HG02588 (cell line): Measurements from ENCODE around the gene PROCA1.
"Not testable (repeated sequence)": the region's sequence is repeated elsewhere in the genome, so short reads cannot be mapped to it uniquely, and the experiment has no call there.

ENCODE experiments used
- ATAC-seq: cut with Tn5 transposase; IDR thresholded peaks from one replicate; pipeline ENCODE4 v1.9.1; 2021; ENCODE audit warnings: mild to moderate bottlenecking, moderate library complexity; ENCODE audit not compliant: unreplicated experiment

PROCA1 gene

DNA sequence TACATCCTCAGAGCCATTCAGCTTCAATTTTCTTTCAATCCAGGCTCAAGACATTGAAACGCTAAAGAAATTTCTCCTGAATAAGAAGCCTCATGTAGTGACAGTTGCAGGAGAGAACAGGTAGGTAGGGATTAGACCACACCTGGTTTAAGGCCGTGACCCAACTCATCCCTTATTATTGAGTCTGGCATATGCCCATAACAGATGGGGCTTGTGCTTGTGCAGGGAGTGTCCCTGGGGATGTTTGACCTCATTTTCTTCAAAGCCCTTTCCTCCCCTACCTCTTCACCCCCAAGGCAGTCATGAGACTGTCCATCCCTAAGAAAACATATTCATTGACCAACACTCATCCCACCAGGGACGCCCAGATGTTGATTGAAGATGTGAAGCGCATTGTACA, 25.4 kb downstream of the PROCA1 start:
- no peak for ATAC-seq

DNA sequence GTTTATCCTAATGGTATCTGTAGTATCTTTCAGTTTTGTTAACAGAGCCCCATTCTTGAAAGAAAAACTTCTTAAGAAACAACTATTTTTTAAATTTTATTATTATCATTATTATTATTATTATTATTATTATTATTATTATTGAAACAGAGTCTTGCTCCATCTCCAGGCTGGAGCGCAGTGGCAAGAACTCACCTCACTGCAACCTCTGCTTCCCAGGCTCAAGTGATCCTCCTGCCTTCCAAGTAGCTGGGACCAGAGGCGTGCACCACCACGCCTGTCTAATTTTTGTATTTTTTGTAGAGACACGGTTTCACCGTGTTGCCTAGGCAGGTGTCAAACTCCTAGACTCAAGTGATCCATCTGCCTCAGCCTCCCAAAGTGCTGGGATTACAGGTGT, 26.3 kb downstream of the PROCA1 start:
- ATAC-seq, result no peak

DNA sequence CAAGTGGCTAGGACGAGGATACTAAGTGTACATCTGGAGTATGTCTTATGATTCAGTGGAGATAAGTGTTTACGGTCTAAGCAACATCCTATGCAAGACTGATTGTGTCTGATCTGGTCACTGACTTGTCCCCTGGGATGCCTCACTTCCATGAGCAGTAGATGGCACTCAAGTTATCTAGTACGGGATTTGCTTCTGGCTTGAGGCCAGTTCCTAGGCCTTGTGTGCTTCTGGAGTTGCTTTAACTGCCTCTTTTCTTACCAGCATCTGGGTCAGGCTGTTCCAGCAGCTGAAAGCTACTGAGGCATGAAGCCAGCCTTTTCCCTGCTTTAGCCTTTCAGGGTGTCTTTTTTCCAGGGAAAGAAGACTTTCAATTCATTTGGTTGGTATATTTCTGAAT, 26.7 kb downstream of the PROCA1 start:
- no peak for ATAC-seq

DNA sequence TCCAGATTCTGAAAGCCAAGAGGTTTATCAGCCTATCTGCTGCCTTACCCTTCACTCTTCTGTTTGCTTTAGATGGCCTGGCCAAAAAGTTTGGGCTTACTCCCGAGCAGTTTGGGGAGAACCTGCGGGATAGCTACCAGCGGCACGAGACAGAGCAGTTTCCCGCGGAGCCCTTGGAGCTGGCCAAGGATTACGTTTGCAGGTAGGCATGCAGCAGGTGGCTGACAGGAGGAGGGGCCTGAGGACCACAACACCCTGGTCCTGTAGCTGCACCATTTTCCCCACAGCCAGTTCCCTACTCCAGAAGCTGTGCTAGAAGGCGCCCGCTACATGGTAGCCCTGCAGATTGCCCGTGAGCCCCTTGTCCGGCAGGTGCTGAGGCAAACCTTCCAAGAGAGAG, 29.0 kb downstream of the PROCA1 start:
- no peak for ATAC-seq

DNA sequence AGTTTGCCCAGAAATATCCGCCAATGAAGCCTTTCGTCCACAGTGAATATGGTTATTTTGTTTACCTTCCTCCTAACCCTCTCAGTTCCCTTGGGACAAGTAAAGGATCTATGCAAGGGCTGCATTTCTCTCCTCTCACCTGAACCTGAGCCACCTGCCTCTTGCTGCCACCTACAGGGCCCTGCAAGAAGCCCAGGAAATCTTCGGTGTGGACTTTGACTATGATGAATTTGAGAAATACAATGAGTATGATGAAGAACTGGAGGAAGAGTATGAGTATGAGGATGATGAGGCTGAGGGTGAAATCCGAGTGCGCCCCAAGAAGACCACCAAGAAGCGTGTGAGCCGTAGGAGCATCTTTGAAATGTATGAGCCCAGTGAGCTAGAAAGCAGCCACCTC, 35.7 kb downstream of the PROCA1 start:
- no peak for ATAC-seq

DNA sequence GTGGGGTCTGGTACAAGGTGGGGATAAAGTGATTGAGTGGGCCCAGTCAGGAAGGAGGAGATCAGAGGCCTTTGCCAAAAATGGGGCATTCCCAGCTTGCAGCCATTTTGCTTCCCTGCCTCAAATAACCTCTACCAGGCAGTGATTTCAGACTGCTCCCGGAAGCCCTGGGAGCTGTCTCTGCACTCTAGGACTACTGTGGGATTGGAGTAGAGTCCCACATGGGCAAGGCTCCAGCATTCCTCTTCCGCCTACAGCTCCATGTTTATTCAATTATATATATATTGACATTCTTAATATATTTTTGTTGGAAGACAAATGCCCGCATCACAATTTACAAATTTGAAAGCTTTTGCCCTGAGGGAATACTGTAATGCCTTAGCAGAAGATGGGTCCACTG, 36.2 kb downstream of the PROCA1 start:
- no peak for ATAC-seq

DNA sequence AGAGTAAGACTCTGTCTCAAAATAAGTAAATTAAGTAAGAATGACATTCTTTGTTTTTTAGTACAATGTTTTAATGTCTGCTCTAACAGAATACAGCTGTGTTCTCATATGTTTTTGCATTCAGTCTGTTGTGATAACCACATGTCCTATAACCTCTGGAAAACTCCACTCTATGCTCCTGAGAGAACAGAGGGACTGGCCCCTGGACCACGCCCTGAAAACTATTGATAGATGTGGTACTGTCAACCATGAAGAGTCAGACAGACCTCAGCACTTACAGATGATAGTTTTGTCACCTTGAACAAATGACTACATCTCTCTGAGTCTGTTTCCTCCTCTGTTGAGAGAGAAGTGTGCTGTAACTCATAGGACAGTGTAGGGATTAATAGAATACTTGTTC, 41.8 kb downstream of the PROCA1 start:
- no peak for ATAC-seq

DNA sequence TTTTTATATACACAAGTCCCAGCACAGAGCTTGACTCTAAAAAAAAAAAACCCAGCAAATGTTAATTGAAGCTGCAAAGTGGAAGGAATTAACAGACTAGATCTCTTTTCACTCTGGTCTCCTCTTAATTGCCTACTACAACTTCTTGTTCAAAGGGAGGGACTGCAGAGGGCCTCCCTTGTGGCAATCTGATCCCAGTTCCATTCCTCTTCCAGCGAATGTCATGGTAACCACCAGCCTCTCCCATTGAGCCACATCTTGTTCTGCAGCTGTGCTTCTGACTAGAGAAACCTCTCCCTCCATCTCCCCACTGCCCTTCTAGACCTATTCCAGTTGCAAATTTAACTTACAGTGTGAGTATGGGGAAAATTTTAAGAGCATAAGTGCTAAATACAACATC, 43.8 kb downstream of the PROCA1 start:
- no peak for ATAC-seq

DNA sequence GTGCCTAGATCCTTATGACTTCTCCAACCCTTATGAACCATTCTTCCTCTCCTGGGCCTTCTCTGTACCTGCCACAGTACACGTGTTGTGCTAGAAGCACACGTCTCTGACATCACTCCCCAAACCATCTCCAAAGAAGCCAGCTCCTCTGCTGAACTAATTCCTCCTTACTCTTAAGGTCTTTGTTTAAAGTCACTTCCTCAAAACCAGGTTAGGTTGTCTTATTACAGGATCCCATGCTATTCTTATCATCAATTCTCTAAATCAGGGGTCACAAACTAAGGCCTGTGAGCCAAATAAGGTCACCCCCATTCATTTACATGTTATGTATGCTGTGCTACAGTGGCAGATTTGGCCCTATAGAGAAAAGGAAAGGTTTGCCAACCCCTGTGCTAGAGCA, 45.7 kb downstream of the PROCA1 start:
- ATAC-seq, result no peak

DNA sequence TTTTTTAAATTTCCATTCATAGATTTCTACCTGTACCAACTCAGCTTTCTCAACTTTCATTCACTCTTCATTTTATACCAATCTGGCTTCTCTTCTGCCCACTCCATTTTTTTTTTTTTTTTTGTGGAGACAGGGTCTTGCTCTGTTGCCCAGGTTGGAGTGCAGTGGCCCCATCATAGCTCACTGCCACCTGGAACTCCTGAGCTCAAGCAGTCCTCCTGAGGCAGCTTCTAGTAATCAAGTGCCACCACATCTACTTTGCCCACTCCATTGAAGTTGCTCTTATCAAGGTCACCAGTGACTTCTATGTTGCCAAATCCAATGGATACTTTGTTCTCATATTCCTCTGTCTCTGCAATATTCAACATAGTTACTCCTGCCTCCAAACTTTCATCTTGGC, 48.0 kb downstream of the PROCA1 start:
- ATAC-seq, result no peak

DNA sequence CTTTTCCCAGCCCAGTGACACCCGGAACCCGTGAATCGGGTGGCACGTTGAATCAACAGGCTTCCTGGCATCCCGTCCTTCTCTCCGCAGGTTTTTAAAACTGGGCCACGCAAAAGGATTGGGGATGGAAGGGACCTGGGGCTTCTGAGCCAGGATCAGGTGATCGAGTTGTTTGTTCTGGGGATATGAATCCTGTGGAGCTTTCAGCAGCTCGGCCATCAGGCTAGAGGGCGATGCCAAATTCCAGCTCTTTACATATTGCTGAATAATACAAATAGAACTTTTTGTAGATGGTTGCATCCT, 49.2 kb downstream of the PROCA1 start:
- ATAC-seq, result no peak

DNA sequence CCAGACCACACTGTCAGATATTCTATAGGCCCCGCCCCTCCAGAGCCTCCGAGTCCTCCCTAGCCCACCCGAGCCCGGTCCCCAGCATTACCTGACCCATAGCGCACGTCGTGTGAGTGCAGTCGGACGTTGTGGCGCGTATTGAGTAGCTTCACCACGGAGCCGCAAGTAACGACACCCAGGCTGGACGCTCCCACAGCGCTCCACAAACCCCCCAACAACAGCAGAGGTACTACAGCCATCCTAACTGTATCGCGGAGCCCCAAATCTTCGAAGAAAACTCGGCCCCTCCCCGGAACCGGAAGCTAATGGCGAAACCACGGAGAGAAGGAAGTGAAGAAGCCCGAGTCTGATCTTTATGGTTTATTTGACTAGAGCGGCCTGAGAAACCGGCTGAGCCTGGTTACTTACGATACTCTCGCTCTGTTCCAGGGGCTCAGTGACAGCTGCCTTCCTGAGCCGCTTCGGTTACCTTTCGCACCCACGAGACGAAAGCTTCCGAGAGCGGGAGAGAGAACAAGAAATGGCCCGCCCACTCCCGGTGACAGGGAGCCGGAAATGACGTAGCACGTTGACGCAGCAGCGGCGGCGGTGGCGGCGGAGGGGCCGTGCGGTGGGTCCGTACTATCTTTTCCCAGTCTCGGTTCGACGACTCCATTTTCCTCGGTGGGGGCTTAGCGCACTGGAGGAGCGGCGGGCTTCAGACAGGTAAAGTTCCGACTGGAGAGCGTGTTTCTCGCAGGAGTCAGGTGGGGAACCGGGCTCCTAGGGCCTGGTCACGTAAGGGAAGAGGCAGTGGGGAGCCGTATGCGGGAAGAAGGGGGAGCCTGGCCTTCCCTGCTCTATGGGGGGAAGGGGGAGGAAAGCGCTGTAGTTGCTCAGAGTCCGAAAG, 49.8 kb downstream of the PROCA1 start, which contains the start of the genes SDF2 and SUPT6H:
Gene SDF2 (minus strand): TSS at position 272 of the 892 bp plus-strand sequence. CDS start 30 bp downstream, at position 242.
Gene SUPT6H (plus strand): TSS at position 571 of the 892 bp plus-strand sequence. CDS start 11,197 bp downstream, outside the sequence.
- peak; percentile 84 for ATAC-seq

DNA sequence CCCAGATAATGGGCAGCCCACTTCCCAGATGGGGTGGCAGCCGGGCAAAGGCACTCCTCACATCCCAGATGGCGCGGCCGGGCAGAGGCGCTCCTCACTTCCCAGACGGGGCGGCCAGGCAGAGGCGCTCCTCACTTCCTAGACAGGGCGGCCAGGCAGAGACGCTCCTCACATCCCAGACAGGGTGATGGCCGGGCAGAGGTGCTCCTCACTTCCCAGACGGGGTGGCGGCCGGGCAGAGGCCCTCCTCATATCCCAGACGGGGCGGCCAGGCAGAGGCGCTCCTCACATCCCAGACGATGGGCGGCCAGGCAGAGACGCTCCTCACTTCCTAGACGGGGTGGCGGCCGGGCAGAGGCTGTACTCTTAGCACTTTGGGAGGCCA, 52.2 kb downstream of the PROCA1 start:
- not testable (repeated sequence) for ATAC-seq

DNA sequence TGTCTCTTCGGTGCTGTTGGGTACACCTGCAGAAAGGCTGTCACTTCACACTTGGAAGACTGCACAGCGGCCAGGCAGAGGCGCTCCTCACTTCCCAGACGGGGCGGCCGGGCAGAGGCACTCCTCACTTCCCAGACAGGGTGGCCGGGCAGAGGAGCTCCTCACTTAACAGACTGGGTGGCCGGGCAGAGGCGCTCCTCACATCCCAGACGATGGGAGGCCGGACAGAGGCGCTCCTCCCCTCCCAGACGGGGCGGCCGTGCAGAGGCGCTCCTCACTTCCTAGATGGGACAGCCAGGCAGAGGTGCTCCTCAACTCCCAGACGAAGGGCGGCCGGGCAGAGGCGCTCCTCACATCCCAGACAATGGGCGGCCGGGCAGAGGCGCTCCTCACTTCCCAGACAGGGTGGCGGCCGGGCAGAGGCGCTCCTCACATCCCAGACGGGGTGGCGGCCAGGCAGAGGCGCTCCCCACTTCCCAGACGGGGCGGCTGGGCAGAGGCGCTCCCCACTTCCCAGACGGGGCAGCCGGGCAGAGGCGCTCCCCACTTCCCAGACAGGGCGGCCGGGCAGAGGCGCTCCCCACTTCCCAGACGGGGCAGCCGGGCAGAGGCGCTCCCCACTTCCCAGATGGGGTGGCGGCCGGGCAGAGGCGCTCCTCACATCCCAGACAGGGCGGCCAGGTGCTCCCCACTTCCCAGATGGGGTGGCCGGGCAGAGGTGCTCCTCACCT, 52.8 kb downstream of the PROCA1 start:
- not testable (repeated sequence) for ATAC-seq

DNA sequence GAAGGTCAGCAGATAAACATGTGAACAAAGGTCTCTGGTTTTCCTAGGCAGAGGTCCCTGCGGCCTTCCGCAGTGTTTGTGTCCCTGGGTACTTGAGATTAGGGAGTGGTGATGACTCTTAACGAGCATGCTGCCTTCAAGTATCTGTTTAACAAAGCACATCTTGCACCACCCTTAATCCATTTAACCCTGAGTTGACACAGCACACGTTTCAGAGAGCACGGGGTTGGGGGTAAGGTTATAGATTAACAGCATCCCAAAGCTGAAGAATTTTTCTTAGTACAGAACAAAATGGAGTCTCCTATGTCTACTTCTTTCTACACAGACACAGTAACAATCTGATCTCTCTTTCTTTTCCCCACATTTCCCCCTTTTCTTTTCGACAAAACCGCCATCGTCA, 53.3 kb downstream of the PROCA1 start:
- not testable (repeated sequence) for ATAC-seq

DNA sequence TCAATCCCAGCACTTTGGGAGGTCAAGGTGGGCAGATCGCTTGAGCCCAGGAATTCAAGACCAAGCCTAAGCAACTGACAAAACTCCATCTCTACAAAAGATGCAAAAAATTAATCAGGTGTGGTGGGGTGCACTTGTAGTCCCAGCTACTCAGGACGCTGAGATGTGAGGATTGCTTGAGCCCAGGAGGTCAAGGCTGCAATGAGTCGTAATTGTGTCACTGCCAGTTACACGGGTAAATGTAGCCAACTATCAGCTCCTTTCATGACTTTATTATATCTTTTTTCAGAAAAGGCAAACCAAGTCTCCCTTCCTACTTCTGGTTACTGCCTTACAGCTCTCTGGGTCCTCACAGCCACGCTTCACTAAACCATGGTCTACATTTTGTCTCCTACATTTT, 53.9 kb downstream of the PROCA1 start:
- ATAC-seq, result no peak

DNA sequence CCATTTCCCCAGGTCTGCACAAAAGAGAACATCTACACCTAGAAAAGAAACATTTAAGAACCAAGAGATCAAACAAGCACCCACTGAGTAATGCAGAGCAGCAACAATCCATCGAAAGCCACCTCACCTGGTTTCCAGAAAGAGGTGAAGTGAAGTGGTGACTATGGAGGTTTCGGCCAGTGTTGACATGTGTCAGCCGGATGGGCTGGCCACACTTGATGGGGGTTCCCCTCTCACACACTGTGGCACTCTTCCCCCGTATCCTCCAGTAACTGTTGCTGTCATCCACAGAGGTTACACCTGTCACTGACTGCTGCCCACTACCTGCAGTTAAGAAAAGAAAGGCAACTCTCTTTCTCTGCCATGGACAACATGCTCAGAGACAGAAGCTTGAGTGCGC, 56.5 kb downstream of the PROCA1 start:
- no peak for ATAC-seq
